Osteocyte (in vitro differentiated cells): ENCODE data around the gene ATP8A2. TPM values are rescaled to one million over a fixed set of nuclear protein-coding genes. Genes with fewer than 3 reads are reported as not detected.

Experiments used
- DNase-seq: peaks from one replicate; pipeline ENCODE4 v3.0.0; 2021; ENCODE audit warnings: mixed read lengths; ENCODE audit not compliant: unreplicated experiment; ENCODE audit errors: extremely low spot score
- H3K27ac Mint-ChIP-seq: one replicate; pipeline ENCODE4 v1.8.0; 2021; ENCODE audit warnings: mild to moderate bottlenecking, mixed read lengths; ENCODE audit not compliant: unreplicated experiment
- H3K27me3 Mint-ChIP-seq: one replicate; pipeline ENCODE4 v1.8.0; 2021; ENCODE audit warnings: mixed read lengths; ENCODE audit not compliant: unreplicated experiment
- H3K36me3 Mint-ChIP-seq: one replicate; pipeline ENCODE4 v1.8.0; 2021; ENCODE audit warnings: mixed read lengths; ENCODE audit not compliant: unreplicated experiment
- H3K4me1 Mint-ChIP-seq: one replicate; pipeline ENCODE4 v1.8.0; 2021; ENCODE audit warnings: mixed read lengths; ENCODE audit not compliant: unreplicated experiment
- H3K4me3 Mint-ChIP-seq: one replicate; pipeline ENCODE4 v1.8.0; 2021; ENCODE audit warnings: mild to moderate bottlenecking, moderate library complexity, mixed read lengths; ENCODE audit not compliant: unreplicated experiment
- H3K9me3 Mint-ChIP-seq: one replicate; pipeline ENCODE4 v1.8.0; 2021; ENCODE audit warnings: mixed read lengths; ENCODE audit not compliant: unreplicated experiment
- CTCF ChIP-seq: fragments of 200-600 bp; sonication (generic); IDR thresholded peaks from 2 replicates; pipeline ENCODE4 v1.5.0; 2021; ENCODE audit warnings: antibody characterized with exemption, mild to moderate bottlenecking, moderate library complexity
- total RNA-seq: library from RNA; stranded (reverse); gene quantifications from 2 replicates; pipeline ENCODE4 v1.2.1, GENCODE V29; 2021

Gene ATP8A2
- total RNA-seq, 1 donor from 2014 or later: 1.1 TPM

- no peaks in the 10 kb centered on the region for H3K27me3 Mint-ChIP-seq
- no peak overlapping the region for H3K4me3 Mint-ChIP-seq
- peak overlapping the region; percentile 24 for H3K27ac Mint-ChIP-seq
- H3K9me3 Mint-ChIP-seq: no peaks in the 10 kb centered on the region
- no peaks in the 10 kb centered on the region for H3K36me3 Mint-ChIP-seq
- TF ChIP-seq CTCF: no peak
- no peak for DNase-seq
- H3K4me1 Mint-ChIP-seq: peaks cover 27% of the 10 kb centered on the region
Observed at GRCh38 chr13:25890671-25891212, 519.0 kb downstream of the ATP8A2 start.

GRCh38 chr13:25898991-25899390 lies 527.2 kb downstream of the ATP8A2 start:
- Mint-ChIP-seq H3K4me3 (no peak overlapping the region), H3K27me3 (no peaks in the 10 kb centered on the region), H3K36me3 (peaks cover 3% of the 10 kb centered on the region), H3K9me3 (peaks cover 10% of the 10 kb centered on the region), H3K4me1 (peaks cover 26% of the 10 kb centered on the region), H3K27ac (no peak overlapping the region)
- TF ChIP-seq CTCF: no peak
- no peak for DNase-seq

GRCh38 chr13:25899464-25899863 lies 527.7 kb downstream of the ATP8A2 start:
- peaks cover 10% of the 10 kb centered on the region for H3K9me3 Mint-ChIP-seq
- DNase-seq: no peak

GRCh38 chr13:25899952-25900351 lies 528.2 kb downstream of the ATP8A2 start:
- H3K4me3 Mint-ChIP-seq: no peak overlapping the region
- peaks cover 10% of the 10 kb centered on the region for H3K9me3 Mint-ChIP-seq
- H3K27ac Mint-ChIP-seq: peak overlapping the region; percentile 53
- H3K36me3 Mint-ChIP-seq: peaks cover 3% of the 10 kb centered on the region
- no peak for TF ChIP-seq CTCF
- no peak for DNase-seq
- peaks cover 26% of the 10 kb centered on the region for H3K4me1 Mint-ChIP-seq
- no peaks in the 10 kb centered on the region for H3K27me3 Mint-ChIP-seq

More at GRCh38 chr13:25899464-25899863, 527.7 kb downstream of the ATP8A2 start:
- Mint-ChIP-seq H3K27me3 (no peaks in the 10 kb centered on the region), H3K4me1 (peaks cover 26% of the 10 kb centered on the region), H3K36me3 (peaks cover 3% of the 10 kb centered on the region), H3K4me3 (no peak overlapping the region), H3K27ac (peak overlapping the region; percentile 53)
- no peak for TF ChIP-seq CTCF

- H3K4me1 Mint-ChIP-seq: peaks cover 26% of the 10 kb centered on the region
- peaks cover 3% of the 10 kb centered on the region for H3K36me3 Mint-ChIP-seq
- no peaks in the 10 kb centered on the region for H3K27me3 Mint-ChIP-seq
- DNase-seq: no peak
- TF ChIP-seq CTCF: no peak
- H3K4me3 Mint-ChIP-seq: no peak overlapping the region
- H3K9me3 Mint-ChIP-seq: peaks cover 10% of the 10 kb centered on the region
- peak overlapping the region; percentile 7 for H3K27ac Mint-ChIP-seq
Observed at GRCh38 chr13:25901460-25902376, 529.9 kb downstream of the ATP8A2 start.
